Measurements from ENCODE around the gene RNF182.

DNA sequence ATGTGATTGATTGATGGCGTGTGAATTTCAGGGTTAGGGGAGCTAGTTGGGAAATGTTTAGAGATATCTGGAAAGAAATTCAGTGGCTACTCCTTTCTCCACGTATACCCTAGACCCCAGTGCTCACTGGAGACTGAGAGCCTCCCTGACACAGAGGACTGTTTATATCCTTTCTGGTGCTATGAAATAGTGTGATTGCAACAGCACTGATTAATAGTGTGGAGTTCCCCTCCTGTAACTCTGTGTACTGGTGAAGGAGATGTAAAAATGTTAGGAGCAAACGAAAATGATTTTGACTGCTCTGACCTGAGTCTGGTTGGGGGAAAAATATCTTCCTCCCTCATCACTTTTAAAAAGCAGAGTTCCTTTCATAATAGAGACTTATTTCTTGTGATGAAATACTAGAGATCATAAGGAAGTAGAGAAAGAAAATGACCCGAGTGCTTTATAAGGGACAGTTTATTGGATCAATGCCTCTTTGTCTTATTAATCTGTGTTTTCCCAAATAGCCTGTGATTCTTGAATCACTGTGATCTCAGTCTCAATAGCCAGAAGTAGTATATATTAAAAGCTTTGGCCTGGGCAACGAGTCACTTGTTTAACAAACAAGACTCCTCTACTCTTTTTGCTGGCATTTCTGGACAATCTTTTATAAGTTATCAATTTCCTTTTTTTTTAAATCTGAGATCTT, 92.3 kb downstream of the RNF182 start:
- TF ChIP-seq POLR2A (IDR thresholded peaks at IDR 0.05): no peak
- TF ChIP-seq, protein P1, sequence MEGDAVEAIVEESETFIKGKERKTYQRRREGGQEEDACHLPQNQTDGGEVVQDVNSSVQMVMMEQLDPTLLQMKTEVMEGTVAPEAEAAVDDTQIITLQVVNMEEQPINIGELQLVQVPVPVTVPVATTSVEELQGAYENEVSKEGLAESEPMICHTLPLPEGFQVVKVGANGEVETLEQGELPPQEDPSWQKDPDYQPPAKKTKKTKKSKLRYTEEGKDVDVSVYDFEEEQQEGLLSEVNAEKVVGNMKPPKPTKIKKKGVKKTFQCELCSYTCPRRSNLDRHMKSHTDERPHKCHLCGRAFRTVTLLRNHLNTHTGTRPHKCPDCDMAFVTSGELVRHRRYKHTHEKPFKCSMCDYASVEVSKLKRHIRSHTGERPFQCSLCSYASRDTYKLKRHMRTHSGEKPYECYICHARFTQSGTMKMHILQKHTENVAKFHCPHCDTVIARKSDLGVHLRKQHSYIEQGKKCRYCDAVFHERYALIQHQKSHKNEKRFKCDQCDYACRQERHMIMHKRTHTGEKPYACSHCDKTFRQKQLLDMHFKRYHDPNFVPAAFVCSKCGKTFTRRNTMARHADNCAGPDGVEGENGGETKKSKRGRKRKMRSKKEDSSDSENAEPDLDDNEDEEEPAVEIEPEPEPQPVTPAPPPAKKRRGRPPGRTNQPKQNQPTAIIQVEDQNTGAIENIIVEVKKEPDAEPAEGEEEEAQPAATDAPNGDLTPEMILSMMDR (IDR thresholded peaks at IDR 0.05): no peak
